Stimulated activated CD8-positive, alpha-beta memory T cell treated with anti-CD3 and anti-CD28 coated beads, Interleukin-12 subunit alpha, Interleukin-12 subunit beta, amount 100 ng/mL, for 1 hour (primary cell): ENCODE results near the gene XXYLT1.
"Not testable (repeated sequence)": the region's sequence is repeated elsewhere in the genome, so short reads cannot be mapped to it uniquely, and the experiment has no call there.

ENCODE experiments used
- DNase-seq: peaks from one replicate; pipeline ENCODE4 v3.0.0-alpha.2; 2020; ENCODE audit warnings: low read depth

XXYLT1 gene

DNA sequence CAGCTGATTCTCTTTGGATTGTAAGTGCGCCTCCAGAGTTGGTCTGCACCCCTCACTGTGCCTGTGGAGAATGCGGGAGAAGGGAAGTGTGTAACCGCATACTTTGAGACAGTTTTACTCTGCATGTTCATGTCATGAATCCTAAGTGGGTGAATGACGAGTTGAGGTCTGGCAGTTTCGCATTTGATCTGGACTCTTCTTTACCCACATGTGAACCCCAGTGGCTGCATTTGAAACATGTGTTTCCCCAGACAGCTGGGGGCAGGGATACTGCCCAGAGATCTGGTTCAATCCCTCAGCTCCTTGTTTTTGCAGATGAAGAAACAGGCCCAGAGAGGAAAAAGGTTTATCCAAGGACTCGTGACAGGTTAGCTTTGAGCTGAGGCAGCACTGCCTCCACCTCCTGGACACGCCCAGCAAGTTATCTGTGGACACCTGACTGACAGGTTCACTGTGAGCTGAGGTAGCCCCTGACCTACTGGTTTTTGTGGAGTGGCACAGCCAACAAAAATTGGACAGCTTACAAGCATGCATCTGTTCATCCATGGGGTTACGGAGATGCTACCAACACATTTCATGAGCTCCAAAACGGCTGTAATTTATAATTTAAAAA, 207.3 kb downstream of the XXYLT1 start:
- no peak for DNase-seq

DNA sequence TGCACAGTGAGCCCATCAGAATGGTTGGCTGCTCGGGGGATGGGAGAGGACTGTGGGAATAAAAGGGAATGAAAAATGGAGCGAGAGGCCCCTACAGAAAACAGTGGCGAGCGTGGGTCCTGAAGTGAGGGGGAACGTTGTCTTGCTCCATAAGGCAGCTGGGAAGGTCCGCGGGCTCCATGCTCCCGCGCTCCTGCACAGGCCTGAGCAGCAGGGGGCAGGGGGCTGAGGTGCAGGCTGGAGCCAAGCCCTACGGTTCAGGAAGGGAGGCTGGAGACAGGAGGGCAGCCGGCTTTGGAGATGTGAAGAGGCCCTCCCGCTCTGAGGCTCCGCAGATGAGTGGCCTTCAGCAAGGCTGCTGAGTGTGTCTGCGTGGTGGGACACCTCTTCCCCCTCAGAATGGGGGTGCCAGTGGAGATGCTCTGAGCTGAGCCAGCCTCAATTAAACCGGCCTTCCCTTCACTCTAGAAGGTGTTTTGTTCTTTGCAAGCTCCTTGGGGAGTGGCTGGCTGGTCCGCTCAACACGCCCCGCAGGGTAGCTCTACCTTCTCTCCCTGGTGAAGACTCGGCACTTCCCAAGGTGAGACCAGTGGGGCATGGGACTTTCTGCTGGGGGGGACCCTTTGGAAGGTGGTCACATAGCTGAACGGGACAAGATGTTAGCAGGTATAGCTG, 208.0 kb downstream of the XXYLT1 start:
- DNase-seq: no peak

DNA sequence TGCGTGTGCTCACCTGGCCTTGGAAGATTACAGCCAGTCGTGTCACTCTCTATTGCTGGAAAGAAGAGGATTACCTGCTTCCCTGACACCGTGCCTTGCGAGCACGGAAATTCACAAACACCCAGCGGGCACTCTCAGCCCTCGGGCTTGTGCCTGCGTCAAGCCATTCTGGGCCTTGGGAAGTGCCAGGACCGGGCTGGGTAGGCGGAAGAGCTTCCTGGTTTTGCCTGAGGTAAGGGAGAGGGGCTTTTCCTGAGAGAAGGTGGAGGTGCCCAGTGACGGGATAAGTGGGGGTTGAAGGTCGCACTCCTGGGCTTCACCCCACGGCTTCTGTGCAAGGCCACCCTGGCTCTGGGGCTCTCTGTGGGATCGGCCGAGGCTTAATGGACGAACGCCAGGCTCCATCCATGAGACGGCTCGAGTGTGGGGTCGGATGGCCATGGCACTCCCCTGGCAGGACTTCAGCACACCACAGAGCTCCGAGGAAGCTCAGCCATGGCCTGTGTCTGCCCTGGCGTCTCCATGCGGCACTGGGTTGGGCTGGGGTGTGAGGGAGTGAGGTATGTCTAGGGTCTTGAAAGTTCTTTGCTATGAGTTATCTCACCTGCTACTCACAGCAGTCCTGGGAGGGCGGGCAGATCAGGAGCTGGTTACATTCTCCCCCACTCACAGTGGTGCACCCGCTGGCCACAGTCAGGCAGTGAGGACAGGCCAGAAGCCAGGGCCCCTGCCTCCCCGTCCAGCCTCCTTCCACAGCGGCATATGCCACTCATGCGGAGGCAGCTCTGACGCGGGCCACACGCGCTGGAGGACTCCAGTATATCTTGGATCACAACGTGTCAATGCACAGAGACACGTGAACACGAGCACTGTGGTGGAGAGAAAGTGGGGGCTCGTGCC, 209.0 kb downstream of the XXYLT1 start:
- DNase-seq: no peak

GRCh38 chr3:195060531-195061291, 210.2 kb downstream of the XXYLT1 start:
- DNase-seq: no peak

- DNase-seq: no peak
These were observed 210.8 kb downstream of the XXYLT1 start for GRCh38 chr3:195060217-195060481.

DNA sequence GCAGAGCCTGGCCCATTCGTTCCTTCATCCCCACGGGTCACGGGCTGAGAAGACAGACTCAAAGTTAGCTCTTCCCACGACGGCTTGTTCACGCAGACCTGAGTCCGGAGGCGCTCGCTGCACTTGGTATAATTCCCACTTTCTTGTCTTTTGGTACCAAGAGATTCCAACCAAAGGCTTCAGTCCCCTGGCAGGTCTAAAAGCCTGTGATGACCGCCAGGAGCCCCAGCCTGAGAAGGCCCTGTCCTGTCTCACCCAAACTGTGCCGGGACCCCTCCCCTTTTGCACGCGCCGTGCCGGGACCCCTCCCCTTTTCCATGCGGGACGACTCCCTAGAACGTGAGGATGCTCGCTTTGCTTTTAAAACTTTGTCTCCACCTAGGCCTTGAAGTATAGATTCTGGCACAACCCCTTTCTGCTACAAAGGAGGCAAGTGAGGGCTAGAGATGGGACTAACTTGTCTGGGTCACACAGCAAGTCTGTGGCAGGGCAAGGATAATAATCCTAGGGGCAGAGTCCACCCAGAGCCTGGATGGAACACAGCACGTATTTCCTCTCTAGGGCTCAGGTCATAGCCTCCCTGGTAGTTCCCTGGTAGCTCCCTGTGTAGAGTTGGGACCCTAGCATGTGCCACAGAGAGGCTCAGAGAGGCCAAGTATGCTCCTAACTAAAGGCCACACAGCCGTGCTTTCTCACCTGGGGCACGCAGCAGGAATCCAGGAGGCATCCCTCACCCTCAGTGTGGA, 211.3 kb downstream of the XXYLT1 start:
- DNase-seq: no peak

DNA sequence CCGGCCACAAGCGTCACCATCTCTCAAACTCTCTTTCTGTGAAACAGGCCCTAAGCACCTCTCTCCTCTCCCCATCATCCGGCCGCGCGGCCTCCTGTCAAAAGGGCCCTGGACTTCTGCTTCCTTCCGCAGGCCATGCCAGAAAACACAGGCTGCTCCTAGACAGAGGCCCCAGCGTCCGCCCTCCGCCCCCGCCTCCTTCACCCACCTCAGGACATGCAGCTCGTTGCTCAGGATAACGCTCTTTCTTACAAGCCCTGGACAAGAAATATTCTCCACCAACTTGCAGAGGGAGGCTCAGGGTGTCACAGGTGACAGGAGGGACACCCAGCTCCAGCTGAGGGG, 212.0 kb downstream of the XXYLT1 start:
- no peak for DNase-seq

GRCh38 chr3:195058336-195059005, 212.5 kb downstream of the XXYLT1 start:
- no peak for DNase-seq

GRCh38 chr3:195057716-195058115, 213.2 kb downstream of the XXYLT1 start:
- DNase-seq: no peak

DNA sequence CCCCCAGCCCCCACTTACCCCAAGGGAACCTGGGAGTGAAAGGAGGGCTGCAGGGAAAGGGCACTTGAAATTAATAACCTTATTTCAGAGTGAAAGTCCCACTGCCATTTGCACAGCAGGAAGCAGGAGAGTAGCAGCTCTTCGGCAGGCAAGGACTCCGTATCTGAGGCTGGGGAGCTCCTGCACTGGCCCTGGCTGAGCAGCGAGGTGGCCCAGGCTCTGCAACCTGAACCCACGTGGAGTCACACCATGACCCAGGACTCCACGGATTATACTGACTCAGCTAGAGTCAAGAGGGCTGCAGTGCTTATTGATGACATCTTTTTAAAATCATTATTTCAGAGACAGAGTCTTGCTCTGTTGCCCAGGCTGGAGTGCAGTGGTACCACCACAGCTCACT, 214.5 kb downstream of the XXYLT1 start:
- DNase-seq: no peak

- DNase-seq: no peak
These were observed 216.6 kb downstream of the XXYLT1 start for GRCh38 chr3:195054311-195054710.

DNA sequence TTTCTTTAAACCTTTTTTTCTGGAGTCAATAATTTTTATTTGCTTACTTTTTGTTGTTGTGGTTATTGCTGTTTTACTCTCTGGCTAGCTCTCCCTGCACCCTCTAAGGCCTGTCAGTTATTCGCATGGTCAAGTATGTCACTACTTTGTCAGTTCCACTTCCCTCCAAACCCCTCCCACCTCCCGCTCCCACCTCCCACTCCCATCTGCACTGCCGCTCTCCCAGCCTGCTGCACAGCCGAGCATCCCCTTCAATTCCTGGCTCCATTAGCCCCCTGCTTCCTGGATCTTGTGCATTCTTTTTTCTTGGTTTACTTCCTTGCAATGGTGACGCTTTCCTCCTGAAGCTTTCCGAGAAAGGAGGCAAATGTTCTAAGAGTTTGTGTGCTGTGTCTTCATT, 218.0 kb downstream of the XXYLT1 start:
- DNase-seq: no peak

DNA sequence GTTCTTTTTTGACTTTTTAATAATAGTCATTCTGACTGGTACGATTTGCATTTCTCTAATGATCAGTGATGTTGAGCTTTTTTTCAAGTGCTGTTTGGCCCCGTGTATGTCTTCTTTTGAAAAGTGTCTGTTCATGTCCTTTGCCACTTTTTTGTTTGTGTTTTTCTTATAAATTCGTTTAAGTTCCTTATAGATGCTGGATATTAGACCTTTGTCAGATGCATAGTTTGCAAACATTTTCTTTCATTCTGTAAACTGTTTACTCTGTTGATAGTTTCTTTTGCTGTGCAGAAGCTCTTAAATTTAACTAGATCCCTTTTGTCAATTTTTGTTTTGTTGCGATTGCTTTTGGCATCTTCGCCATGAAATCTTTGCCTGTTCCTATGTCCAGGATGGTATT, 220.7 kb downstream of the XXYLT1 start:
- DNase-seq: not testable (repeated sequence)

GRCh38 chr3:195048059-195048905, 222.7 kb downstream of the XXYLT1 start:
- no peak for DNase-seq

DNA sequence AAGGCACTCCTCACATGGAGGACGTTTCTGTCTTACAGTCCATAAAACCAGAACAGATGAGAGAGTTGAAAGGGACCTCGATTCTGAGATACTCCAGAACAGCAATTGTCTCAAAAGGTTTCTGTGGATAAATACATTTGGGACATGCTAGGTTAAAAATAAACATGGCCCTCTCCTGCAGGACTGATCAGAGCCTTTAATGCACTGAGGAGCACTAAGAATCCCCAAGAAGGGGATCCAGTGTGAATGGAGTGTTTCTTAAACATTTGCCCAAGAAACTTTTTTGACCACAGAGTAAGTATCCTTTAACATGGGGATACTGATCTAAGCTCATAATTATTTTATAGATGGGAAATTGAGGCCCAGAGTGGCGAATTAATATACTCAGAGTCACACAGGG, 223.4 kb downstream of the XXYLT1 start:
- no peak for DNase-seq

GRCh38 chr3:195046441-195046840, 224.5 kb downstream of the XXYLT1 start:
- no peak for DNase-seq

DNA sequence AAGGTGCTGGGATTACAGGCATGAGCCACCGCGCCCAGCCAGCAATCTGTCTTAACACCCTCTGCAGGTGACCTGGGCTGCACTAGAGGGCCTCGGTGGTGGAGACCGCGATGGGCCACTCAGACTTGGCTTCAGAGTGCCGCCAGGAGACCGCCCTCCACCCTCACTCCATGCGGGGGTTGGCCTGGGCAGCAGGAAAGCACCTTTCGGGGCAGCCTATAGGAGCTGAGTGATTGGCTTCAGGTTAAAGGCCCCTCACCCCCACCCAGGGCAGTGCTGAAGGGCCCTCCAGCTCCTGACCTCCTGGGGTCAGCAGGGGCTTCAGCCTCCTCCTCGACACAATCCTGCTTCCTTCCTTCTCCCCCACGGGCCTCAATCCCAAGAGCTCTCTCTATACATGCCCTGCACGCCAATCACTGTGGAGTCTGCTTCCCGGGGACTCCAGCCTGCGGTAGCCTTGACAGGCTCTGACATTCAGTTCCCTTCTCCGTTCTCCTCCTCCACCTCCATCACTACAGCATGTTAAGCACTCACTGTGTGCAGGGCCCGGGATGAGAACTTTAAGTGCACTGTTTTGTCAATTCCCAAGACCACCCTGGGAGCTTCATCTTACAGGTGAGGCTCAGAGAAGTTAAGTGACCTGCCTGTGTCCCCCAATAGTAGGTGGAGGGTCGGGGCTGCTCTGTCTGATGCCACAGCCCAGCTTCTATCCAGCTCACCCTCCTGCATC, 225.3 kb downstream of the XXYLT1 start:
- DNase-seq: no peak

DNA sequence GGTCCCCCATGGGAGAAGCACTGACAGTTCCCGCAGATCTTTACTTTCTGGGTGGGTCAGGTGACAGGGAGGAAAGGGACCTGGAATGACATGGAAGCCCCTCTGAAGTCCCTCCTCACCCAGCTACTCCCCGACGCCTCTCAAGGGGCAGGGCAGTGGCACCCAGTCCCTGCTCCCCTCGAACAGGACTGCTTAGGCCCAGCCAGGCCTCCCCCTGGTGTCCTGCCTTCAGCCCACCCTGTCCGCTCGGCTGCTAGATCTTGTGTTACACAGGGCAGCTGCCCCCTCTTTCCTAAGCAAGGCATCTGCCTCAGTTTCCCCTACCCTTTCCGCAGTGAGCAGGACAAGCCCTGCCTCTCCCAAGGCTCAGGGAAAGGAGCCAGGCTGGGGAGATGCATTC, 226.5 kb downstream of the XXYLT1 start:
- no peak for DNase-seq

GRCh38 chr3:195043607-195044339, 227.2 kb downstream of the XXYLT1 start:
- DNase-seq: no peak
